ENCODE data around the gene CTDSP1. TPM values are rescaled to one million over a fixed set of nuclear protein-coding genes. Genes with fewer than 3 reads are reported as not detected.

The CTDSP1 gene
- total RNA-seq, 1 experiment from 2014 or later, result 37.8 TPM

GRCh38 chr2:218400167-218400929 is 680 bp downstream of the CTDSP1 start:
- peak; percentile 32 for DNase-seq (ENCODE audit: low read depth)

DNA sequence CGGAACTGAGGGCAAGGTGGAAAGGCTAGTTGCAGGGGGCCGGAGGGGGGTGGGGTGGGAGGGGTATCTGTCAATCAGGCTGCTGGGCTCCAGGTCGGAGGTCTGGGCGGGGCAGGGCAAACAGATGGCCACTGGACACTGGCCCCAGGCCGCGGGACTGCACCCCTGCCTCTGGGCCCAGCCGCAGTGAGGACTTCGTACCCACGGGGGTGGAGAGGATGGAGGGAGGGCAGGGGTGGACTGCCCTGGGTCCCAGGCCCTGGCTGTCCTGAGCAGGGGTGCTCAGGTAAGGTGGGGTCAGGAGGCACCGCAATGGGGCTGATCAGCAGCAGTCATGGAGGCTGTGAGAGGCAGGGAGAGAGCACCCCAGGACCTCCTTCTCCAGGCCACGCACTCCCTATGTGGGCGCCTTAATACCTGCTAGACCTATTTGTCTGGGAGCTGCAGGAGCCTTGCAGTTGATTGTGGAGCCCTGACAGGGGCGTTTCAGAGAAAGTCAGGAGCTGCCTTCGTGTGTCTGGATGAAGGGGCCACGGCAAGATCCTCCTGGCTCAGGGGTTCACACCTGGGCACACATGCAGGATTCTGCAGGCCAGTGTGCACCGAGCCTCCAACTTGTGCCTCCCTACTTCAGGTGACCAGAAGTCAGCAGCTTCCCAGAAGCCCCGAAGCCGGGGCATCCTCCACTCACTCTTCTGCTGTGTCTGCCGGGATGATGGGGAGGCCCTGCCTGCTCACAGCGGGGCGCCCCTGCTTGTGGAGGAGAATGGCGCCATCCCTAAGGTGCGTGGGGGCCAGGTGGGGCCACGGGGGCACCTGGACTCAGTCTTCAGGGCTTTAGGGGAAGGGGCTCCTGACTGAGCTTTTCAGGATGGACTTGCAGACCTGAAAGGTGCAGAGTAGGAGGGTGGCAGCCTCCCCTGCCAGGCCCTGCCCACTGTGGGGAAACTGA is 1.5 kb downstream of the CTDSP1 start:
- no peak for DNase-seq (ENCODE audit: low read depth)

DNA sequence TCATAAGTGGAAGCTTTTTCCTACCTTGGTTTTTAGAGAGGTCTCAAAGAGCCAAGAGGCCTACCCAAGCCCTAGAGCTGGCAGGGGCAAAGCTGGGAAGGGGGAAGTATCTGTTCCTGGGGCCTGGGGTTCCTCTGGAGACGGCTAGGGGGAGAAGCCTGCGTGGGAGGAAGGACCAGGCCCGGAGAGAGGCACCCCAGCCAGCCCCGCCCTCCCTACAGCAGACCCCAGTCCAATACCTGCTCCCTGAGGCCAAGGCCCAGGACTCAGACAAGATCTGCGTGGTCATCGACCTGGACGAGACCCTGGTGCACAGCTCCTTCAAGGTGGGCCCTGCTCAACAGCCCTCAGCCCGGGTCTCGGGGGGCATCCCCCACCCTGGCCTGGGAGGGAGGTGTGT is 2.2 kb downstream of the CTDSP1 start:
- no peak for DNase-seq (ENCODE audit: low read depth)

- no peak for DNase-seq (ENCODE audit: low read depth)
Observed at GRCh38 chr2:218402491-218402901, 2.8 kb downstream of the CTDSP1 start.

GRCh38 chr2:218402911-218403411 is 3.3 kb downstream of the CTDSP1 start:
- DNase-seq (ENCODE audit: low read depth), result no peak

DNA sequence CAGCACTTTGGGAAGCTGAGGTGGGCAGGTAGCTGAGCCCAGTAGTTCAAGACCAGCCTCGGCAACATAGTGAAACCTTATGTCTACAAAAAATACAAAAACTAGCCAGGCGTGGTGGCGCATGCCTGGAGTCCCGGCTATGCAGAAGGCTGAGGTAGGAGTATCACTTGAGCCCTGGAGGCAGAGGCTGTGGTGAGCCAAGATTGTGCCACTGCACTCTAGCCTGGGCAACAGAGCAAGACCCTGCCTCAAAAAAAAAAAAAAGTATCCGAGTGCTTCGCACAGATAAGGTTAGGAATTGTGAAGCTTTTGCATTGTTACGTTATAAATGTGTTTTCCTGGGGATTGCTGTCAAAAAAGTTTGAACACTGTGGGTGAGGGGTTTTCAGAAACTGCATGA is 4.1 kb downstream of the CTDSP1 start:
- no peak for DNase-seq (ENCODE audit: low read depth)

- DNase-seq (ENCODE audit: low read depth), result no peak
Observed at GRCh38 chr2:218404351-218405085, 4.8 kb downstream of the CTDSP1 start.

- DNase-seq (ENCODE audit: low read depth), result no peak
Observed at GRCh38 chr2:218405086-218405745, 5.5 kb downstream of the CTDSP1 start.

- DNase-seq (ENCODE audit: low read depth), result no peak
Observed at GRCh38 chr2:218405746-218406208, 6.1 kb downstream of the CTDSP1 start.

DNA sequence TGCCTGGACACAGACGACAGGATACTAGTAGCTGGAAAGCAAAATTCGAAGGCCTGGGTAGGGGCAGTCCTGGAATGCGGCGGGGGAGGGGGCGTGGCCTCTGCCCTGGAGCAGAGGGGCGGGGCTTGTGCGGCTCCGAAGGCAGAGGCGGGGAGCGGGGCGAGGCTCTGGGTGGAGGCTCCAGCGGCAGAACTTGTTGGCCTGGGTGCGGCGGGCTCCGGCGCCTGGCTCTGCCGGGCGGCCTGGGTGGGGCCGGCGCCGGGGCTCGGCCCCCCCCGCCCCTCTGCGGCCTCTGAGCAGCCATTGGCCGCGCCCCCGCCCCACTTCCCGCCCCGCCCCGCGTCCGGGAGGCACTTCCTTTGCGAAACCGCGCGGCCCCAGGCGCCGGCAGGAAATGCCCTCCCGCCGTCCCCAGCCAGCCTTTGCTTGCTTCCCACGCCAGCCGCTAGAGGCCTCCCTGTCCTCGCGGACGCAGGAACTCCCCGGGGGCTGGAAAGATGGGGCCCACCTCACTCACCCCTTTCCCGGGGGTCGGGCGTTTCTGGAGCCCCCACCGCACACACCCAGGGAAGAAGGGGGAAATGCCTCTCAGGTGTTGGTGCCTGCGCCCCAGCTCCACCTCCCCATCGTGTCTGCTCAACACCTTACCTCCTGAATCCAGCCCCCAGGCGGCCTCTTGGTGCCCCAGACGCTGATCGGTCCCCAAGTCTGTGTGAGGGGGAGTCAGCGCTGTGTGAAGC is 6.7 kb downstream of the CTDSP1 start:
- DNase-seq (ENCODE audit: low read depth), result peak; percentile 90

- no peak for DNase-seq (ENCODE audit: low read depth)
Observed at GRCh38 chr2:218406949-218407618, 7.4 kb downstream of the CTDSP1 start.

DNA sequence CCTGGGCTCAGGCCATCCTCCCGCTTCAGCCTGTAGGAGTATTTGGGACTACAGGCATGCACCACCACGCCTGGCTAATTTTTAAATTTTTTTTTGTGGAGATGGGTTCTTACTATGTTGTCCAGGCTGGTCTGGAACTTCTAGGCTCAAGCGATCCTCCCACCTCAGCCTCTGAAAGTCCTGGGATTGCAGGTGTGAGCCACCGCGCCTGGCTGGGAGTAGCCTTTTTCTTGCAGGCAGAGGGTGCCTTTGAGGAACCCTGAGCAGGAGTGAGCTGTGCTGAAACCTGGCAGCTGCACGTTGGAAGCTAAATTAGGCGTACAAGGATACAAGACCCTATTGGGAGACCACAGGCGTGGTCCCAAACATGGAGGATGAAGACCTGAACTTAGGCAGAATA is 8.0 kb downstream of the CTDSP1 start:
- DNase-seq (ENCODE audit: low read depth), result no peak

DNA sequence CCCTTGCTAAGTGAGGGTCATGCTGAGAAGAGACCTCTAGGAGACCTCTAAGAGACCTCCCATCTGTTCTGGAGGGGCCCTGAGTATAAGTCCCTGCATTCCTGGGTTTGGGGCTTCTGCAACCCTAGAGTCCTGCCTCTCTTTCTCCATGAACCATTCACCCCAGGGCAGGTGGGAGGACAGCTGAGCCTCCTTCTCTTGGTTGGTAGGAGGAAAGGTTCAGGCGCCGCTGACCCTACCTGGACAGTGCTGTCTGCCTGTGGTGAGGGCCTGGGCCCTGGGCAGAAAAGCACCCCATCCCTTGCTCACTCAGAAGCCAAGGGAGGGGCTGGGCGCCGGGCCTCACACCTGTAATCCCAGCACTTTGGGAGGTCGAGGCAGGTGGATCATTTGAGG is 18.7 kb downstream of the CTDSP1 start:
- DNase-seq (ENCODE audit: low read depth), result no peak

DNA sequence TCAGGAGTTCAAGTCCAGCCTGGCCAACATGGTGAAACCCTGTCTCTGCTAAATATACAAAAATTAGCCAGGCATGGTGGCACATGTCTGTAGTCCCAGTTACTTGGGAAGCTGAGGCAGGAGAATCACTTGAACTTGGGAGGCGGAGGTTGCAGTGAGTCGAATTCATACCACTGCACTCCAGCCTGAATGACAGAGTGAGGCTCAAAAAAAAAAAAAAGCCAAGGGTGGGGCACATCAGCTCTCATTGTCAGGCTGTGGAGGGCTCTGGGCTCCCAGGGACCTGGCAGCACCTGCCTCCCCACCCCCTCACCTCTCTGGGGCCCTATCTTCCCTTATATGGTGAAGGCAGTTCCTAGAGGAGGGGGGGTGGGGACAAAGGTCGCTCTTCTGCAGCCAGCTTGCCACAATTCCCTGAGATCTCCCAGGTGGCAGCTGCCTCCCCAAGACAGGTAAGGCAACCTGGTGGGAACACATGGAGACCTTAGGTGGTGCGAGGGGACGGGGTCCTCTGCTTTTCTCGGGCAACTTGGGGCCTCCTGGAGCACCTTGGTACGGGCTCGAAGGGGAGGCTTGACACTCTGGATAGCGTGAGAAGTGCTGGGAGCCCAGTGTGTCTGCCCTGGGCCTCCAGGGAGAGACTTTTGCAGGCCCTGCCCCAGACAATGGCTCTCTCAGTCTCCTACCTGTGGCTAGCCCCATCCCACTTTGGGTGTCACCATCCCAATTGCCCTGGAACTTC is 19.2 kb downstream of the CTDSP1 start, which contains the start of gene VIL1:
Gene VIL1, plus strand, starts transcription at position 407 of the 742 bp plus-strand sequence. CDS start 4,656 bp downstream, outside the sequence.
- no peak for DNase-seq (ENCODE audit: low read depth)

DNA sequence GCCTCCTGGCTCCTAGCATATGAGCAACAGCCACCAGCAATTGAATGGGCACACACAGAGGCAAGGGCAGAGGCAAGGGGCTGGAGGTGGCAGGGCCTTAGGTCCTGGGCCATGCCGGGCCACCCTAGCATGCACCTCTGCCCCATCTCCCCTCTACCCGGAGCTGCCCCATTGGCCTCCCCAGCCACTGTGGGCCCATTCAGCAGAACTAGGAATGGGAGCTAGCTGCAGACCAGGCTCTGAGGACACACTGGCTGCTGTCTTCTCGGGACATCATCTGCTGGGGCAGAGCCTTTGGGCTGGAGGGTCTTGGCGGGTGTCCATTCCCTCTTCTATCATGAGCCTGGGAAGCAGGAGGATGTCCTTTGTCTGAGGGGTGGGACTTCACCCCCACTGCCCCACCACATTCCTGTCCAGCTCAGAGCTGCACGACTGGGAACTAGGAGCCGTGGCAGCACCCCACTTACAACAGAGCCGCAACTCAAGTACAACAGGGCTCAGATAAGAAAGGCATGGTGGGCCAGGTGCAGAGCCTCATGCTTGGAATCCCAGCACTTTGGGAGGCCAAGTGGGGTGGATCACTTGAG is 20.1 kb downstream of the CTDSP1 start:
- no peak for DNase-seq (ENCODE audit: low read depth)

DNA sequence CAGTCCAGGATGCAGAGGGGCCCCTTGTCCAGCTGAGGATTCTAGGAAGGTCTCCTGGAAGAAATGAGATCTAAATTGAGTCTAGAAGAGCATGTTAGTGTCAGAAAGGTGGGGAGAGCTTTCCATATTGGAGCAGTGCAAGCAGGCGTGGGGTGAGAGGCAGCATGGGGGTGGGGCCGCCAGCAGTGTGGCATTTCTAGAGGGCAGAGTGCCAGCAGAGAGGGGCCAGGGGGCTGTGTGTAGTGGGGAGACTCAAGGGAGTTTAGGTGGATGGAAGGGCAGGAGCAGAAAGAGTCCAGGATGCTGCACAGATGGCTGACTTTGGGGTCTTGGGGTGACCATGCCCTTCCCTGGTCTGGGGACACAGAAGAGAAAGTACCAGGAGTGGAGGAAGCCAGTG is 21.4 kb downstream of the CTDSP1 start:
- no peak for DNase-seq (ENCODE audit: low read depth)

DNA sequence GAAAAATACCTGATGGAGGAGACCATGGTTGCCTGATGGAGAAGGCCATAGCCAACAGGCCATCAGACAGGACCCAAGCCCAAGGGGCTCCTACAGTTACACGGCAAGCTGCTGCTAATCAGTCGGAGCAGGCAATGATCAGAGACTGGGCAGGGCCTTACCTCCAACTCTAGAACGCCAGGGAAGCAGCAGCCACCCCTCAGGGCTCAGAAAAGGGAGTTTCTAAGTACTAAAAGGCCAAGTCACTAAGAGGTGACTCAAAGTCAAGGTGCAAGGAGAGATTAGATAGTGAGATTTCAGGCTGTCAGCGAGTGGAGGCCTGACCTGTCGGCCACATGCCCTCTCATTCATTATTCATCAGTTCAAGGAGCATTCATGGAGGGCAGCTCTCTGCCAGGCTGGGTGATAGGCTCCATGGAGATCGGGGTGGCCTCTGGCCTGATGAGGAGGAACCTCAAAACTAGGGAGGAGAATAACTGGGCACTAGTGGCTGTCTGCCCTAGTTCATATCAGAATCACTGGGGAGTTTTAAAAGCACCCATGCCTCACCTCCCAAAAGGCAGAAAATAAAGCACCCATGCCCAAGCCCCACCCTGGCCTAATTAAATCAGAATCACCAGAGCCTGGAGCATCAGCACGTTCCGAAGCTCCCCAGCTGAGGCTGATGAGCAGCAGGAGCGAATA is 22.9 kb downstream of the CTDSP1 start:
- no peak for DNase-seq (ENCODE audit: low read depth)

DNA sequence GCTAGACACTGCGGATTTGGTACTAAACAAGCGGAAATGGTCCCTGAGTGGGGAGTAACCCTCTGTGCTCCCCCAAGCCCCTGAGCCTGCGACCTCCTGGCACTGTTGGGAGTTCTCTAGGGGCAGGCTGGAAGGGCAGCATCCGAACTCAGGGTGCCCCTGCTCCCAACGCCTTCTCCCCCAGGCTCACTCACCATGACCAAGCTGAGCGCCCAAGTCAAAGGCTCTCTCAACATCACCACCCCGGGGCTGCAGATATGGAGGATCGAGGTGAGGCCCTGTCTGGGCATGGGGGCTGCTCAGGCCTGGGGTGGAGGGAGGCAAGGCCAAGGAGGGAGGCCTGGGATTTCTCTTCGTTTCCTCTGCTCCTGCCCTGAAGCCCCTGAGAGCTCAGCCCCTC is 23.9 kb downstream of the CTDSP1 start:
- no peak for DNase-seq (ENCODE audit: low read depth)
